ELR (cell line): ENCODE data around the gene ZDHHC12.

Source experiments
- DNase-seq: peaks from one replicate; pipeline ENCODE4 v3.0.0-alpha.2; 2015; ENCODE audit warnings: low read depth

Gene ZDHHC12

GRCh38 chr9:128685636-128686489, 38.1 kb downstream of the ZDHHC12 start:
- peak; percentile 31 for DNase-seq

- peak; percentile 94 for DNase-seq
Measured at GRCh38 chr9:128684325-128685199, 39.4 kb downstream of the ZDHHC12 start.

- DNase-seq = no peak
Measured at GRCh38 chr9:128684065-128684324, 39.9 kb downstream of the ZDHHC12 start.

- DNase-seq = peak; percentile 60
Measured at GRCh38 chr9:128683340-128684064, 40.4 kb downstream of the ZDHHC12 start.

GRCh38 chr9:128677794-128678193, 46.1 kb downstream of the ZDHHC12 start:
- DNase-seq = no peak

- no peak for DNase-seq
Measured at GRCh38 chr9:128675382-128675781, 48.5 kb downstream of the ZDHHC12 start.
